CD14-positive monocyte (primary cell): ENCODE data around the gene TSPAN31. TPM values are rescaled to one million over a fixed set of nuclear protein-coding genes. Genes with fewer than 3 reads are reported as not detected.

Experiments
- DNase-seq, 3 donors: peaks; one replicate each; pipeline ENCODE4 v3.0.0-alpha.2; 2011 to 2022
- H2AFZ ChIP-seq: 2 replicates; pipeline ENCODE4 v1.6.0; 2012; ENCODE audit warnings: mild to moderate bottlenecking, low read depth, low read length, inconsistent platforms; ENCODE audit not compliant: insufficient read depth, poor library complexity, severe bottlenecking
- H3K27ac ChIP-seq, 2 donors: 1 replicate in 1 of 2; 2 replicates in 1 of 2; pipeline ENCODE4 v1.5.1; 2012 to 2013; ENCODE audit warnings: low read length in 2 of 2, control low read depth in 1 of 2, inconsistent platforms in 1 of 2, low read depth in 1 of 2, mild to moderate bottlenecking in 1 of 2
- H3K27me3 ChIP-seq, 2 donors: one replicate each; pipeline versions ENCODE4 v1.6.0 to v1.6.1; 2011 to 2013; ENCODE audit warnings: low read length in 2 of 2; ENCODE audit not compliant: control insufficient read depth in 2 of 2, insufficient read depth in 2 of 2
- H3K36me3 ChIP-seq, 2 donors: replicated peaks in 1 of 2; 1 replicate in 1 of 2; 2 replicates in 1 of 2; pipeline versions ENCODE4 v1.5.1 to v1.6.1; 2012 to 2013; ENCODE audit warnings: low read length in 2 of 2, control low read depth in 1 of 2, inconsistent platforms in 1 of 2, mild to moderate bottlenecking in 1 of 2; ENCODE audit not compliant: insufficient read depth in 2 of 2, control insufficient read depth in 1 of 2
- H3K4me1 ChIP-seq, 2 donors: 1 replicate in 1 of 2; 2 replicates in 1 of 2; pipeline versions ENCODE4 v1.5.1 to v1.6.1; 2012 to 2013; ENCODE audit warnings: low read length in 2 of 2, control low read depth in 1 of 2, inconsistent platforms in 1 of 2, mild to moderate bottlenecking in 1 of 2, moderate library complexity in 1 of 2; ENCODE audit not compliant: insufficient read depth in 2 of 2, control insufficient read depth in 1 of 2
- H3K4me2 ChIP-seq: replicated peaks from 2 replicates; pipeline ENCODE3; 2012; ENCODE audit warnings: low read length, moderate library complexity, mild to moderate bottlenecking; ENCODE audit not compliant: poor library complexity, severe bottlenecking; ENCODE audit errors: extremely low read depth
- H3K4me3 ChIP-seq, 3 experiments: fragments of 200-600 bp in 1 of 3; sonication (generic) in 1 of 3; replicated peaks in 1 of 3; 1 replicate in 2 of 3; 2 replicates in 1 of 3; pipeline ENCODE4 v1.5.1; 2011 to 2013; ENCODE audit warnings: low read length in 3 of 3, mild to moderate bottlenecking in 3 of 3, control low read depth in 2 of 3, low read depth in 2 of 3, inconsistent platforms in 1 of 3, moderate library complexity in 1 of 3
- H3K79me2 ChIP-seq: 2 replicates; pipeline ENCODE4 v1.6.0; 2012; ENCODE audit warnings: mild to moderate bottlenecking, control low read depth, inconsistent platforms, low read length, moderate library complexity; ENCODE audit not compliant: insufficient read depth
- H3K9ac ChIP-seq: 2 replicates; pipeline ENCODE4 v1.6.0; 2017; ENCODE audit warnings: low read length, mild to moderate bottlenecking; ENCODE audit not compliant: insufficient read depth, poor library complexity, severe bottlenecking
- H3K9me3 ChIP-seq, 2 donors: replicated peaks in 1 of 2; 1 replicate in 1 of 2; 2 replicates in 1 of 2; pipeline versions ENCODE4 v1.5.1 to v1.6.1; 2012 to 2013; ENCODE audit warnings: low read length in 2 of 2, control low read depth in 1 of 2; ENCODE audit not compliant: control insufficient read depth in 1 of 2, insufficient read depth in 1 of 2
- H4K20me1 ChIP-seq: 2 replicates; pipeline ENCODE4 v1.6.0; 2012; ENCODE audit warnings: mild to moderate bottlenecking, low read length, control low read depth, moderate library complexity; ENCODE audit not compliant: insufficient read depth
- H3K27ac Mint-ChIP-seq, 7 donors: one replicate each; pipeline ENCODE4 v1.8.0; 2020; ENCODE audit warnings: mild to moderate bottlenecking in 7 of 7, mixed read lengths in 7 of 7, moderate library complexity in 6 of 7, inconsistent platforms in 2 of 7
- H3K27me3 Mint-ChIP-seq, 3 donors: one replicate each; pipeline ENCODE4 v1.8.0; 2021 to 2022; ENCODE audit warnings: low read depth in 3 of 3, mild to moderate bottlenecking in 3 of 3, mixed read lengths in 3 of 3, moderate library complexity in 3 of 3, inconsistent platforms in 1 of 3
- H3K36me3 Mint-ChIP-seq, 2 donors: one replicate each; pipeline ENCODE4 v1.8.0; 2020; ENCODE audit warnings: mixed read lengths in 2 of 2, inconsistent platforms in 1 of 2, mild to moderate bottlenecking in 1 of 2
- H3K4me1 Mint-ChIP-seq: one replicate; pipeline ENCODE4 v1.8.0; 2020; ENCODE audit warnings: mild to moderate bottlenecking, mixed read lengths
- H3K4me3 Mint-ChIP-seq, 2 donors: one replicate each; pipeline ENCODE4 v1.8.0; 2020; ENCODE audit warnings: mild to moderate bottlenecking in 2 of 2, mixed read lengths in 2 of 2, moderate library complexity in 1 of 2
- H3K9me3 Mint-ChIP-seq, 7 donors: one replicate each; pipeline ENCODE4 v1.8.0; 2020 to 2022; ENCODE audit warnings: mixed read lengths in 7 of 7, mild to moderate bottlenecking in 6 of 7, moderate library complexity in 6 of 7, inconsistent platforms in 2 of 7
- WGBS: methylation state at CpG from one replicate; pipeline ENCODE4 v1.1.5; 2013; ENCODE audit warnings: missing lambda C conversion rate; ENCODE audit not compliant: insufficient coverage; 5-methylcytosine and 5-hydroxymethylcytosine counted together
- intact Hi-C, 2 donors: fragments of 100-400 bp; cut with micrococcal nuclease; formaldehyde crosslinking; loops; one replicate each; pipeline versions ENCODE4 v1.15.0 to v1.15.1; 2023
- polyA plus RNA-seq, 3 donors: library from polyadenylated mRNA; depleted of rRNA in 1 of 3; unstranded in 2 of 3; stranded (reverse) in 1 of 3; fragments of 300-500 nt in 2 of 3; fragments of >200 nt in 1 of 3; fragmentation: Illumina TruSeq in 2 of 3; gene quantifications; 1 replicate in 2 of 3; 2 replicates in 1 of 3; pipeline ENCODE4 v1.2.3, GENCODE V29; 2012 to 2021
- TF ChIP-seq, protein P1 (sequence below): fragments of 200-600 bp; IDR thresholded peaks from one replicate; pipeline ENCODE4 v1.8.0; 2022; ENCODE audit warnings: antibody characterized with exemption, mild to moderate bottlenecking

TSPAN31 gene
- polyA plus RNA-seq, 3 donors, result 20.6 to 48.1 (median 43.0) TPM

- Mint-ChIP-seq H3K27me3 (peaks cover 0 to 1% (median 0%) of the 10 kb centered on the region in 3 donors), H3K9me3 (peaks cover 0 to 9% (median 7%) of the 10 kb centered on the region in 7 donors), H3K36me3 (peaks cover 65 to 80% of the 10 kb centered on the region in 2 donors), H3K27ac (no peak overlapping the region), H3K4me1 (no peaks in the 10 kb centered on the region), H3K4me3 (no peak overlapping the region)
- H3K4me2 ChIP-seq, result no peak overlapping the region
- H3K9ac ChIP-seq, result no peak overlapping the region
- WGBS, result 98% methylated on average over 7 of the region's 19 CpGs
- H3K4me3 ChIP-seq, result no peak overlapping the region
- TF ChIP-seq, protein P1, sequence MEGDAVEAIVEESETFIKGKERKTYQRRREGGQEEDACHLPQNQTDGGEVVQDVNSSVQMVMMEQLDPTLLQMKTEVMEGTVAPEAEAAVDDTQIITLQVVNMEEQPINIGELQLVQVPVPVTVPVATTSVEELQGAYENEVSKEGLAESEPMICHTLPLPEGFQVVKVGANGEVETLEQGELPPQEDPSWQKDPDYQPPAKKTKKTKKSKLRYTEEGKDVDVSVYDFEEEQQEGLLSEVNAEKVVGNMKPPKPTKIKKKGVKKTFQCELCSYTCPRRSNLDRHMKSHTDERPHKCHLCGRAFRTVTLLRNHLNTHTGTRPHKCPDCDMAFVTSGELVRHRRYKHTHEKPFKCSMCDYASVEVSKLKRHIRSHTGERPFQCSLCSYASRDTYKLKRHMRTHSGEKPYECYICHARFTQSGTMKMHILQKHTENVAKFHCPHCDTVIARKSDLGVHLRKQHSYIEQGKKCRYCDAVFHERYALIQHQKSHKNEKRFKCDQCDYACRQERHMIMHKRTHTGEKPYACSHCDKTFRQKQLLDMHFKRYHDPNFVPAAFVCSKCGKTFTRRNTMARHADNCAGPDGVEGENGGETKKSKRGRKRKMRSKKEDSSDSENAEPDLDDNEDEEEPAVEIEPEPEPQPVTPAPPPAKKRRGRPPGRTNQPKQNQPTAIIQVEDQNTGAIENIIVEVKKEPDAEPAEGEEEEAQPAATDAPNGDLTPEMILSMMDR, result no peak
- no peaks in the 10 kb centered on the region for H3K4me1 ChIP-seq
- H3K36me3 ChIP-seq, result peaks cover 71 to 81% of the 10 kb centered on the region in 2 donors
- intact Hi-C loops, result no loop called here
- no peaks in the 10 kb centered on the region for H4K20me1 ChIP-seq
- H3K79me2 ChIP-seq, result no peaks in the 10 kb centered on the region
- no peaks in the 10 kb centered on the region for H3K27me3 ChIP-seq
- H2AFZ ChIP-seq, result no peak overlapping the region
- H3K27ac ChIP-seq, result no peak overlapping the region
- H3K9me3 ChIP-seq, result peaks cover 0 to 9% of the 10 kb centered on the region in 2 donors
- DNase-seq, result no peak
These were observed 13.3 kb upstream of the TSPAN31 start for GRCh38 chr12:57731411-57732080.

- no peak overlapping the region for H3K4me3 Mint-ChIP-seq
- no peaks in the 10 kb centered on the region for H3K79me2 ChIP-seq
- no peaks in the 10 kb centered on the region for H4K20me1 ChIP-seq
- H3K9ac ChIP-seq, result no peak overlapping the region
- no peak overlapping the region for H2AFZ ChIP-seq
- H3K36me3 ChIP-seq, result peaks cover 66 to 81% of the 10 kb centered on the region in 2 donors
- peaks cover 69 to 80% of the 10 kb centered on the region in 2 donors for H3K36me3 Mint-ChIP-seq
- TF ChIP-seq, protein P1, result no peak
- H3K27ac ChIP-seq, result no peak overlapping the region
- no peaks in the 10 kb centered on the region for H3K4me1 Mint-ChIP-seq
- WGBS, result 90% methylated on average over 2 of the region's 4 CpGs
- H3K4me1 ChIP-seq, result no peaks in the 10 kb centered on the region
- H3K27me3 Mint-ChIP-seq, result peaks cover 0 to 1% (median 0%) of the 10 kb centered on the region in 3 donors
- intact Hi-C loops, result no loop called here
- peak overlapping the region in 5 of 7 donors; percentile 21 to 74 (median 46) for H3K27ac Mint-ChIP-seq
- no peaks in the 10 kb centered on the region for H3K27me3 ChIP-seq
- peaks cover 0 to 5% (median 2%) of the 10 kb centered on the region in 7 donors for H3K9me3 Mint-ChIP-seq
- no peak for DNase-seq
- no peak overlapping the region for H3K4me3 ChIP-seq
- H3K4me2 ChIP-seq, result no peak overlapping the region
- H3K9me3 ChIP-seq, result peaks cover 0 to 3% of the 10 kb centered on the region in 2 donors
These were observed 12.6 kb upstream of the TSPAN31 start for GRCh38 chr12:57732270-57732669.
